ENCODE results near the gene APOD. TPM values are rescaled to one million over a fixed set of nuclear protein-coding genes. Genes with fewer than 3 reads are reported as not detected.

APOD gene
- total and polyA plus RNA-seq, 4 donors = 6.4 to 596 (median 159) TPM

DNA sequence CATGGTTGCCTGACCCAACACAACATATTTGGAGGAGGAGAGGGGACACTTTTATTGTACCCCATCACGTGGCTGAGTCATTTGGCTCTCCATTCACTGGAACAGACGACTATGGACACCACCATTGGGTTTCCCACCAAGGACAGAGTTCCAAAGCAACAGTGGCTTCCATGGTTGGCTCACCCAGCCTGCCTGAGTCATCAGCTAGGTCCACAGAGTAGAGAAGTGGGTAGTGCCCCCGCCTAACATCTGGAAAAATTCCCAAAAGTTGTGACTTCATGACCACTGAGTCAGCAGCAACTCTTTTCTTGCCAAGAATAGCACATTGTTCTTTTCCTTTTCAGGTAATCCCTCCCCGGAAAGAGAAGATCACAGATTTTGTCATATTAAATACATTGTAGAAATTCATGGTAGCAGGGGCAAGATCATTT lies 37.6 kb downstream of the APOD start:
- H3K9me3 ChIP-seq (ENCODE audit: control insufficient read depth, low read length) = no peaks in the 10 kb centered on the region
- H3K4me1 ChIP-seq (ENCODE audit: control insufficient read depth in 1 of 2, insufficient read depth in 2 of 2, low read length in 2 of 2) = peaks cover 0 to 4% of the 10 kb centered on the region in 2 donors
- peak; percentile 85 to 88 for DNase-seq
- H3K27me3 ChIP-seq (ENCODE audit: control insufficient read depth in 1 of 2, insufficient read depth in 2 of 2, low read length in 1 of 2) = no peaks in the 10 kb centered on the region
- peak overlapping the region in 1 of 2 donors; percentile 23 for H3K4me3 ChIP-seq (ENCODE audit: low read length in 2 of 2)
- peak overlapping the region; percentile 35 to 71 for H3K27ac ChIP-seq (ENCODE audit: low read depth in 1 of 2, low read length in 2 of 2)
- intact Hi-C loops (cut with DNase I) = no loop called here
- 0 to 4% methylated on average over 4 of the region's 4 CpGs for WGBS, 2 donors
- ATAC-seq (ENCODE audit: low FRiP score) = peak; percentile 55
- H3K36me3 ChIP-seq (ENCODE audit: control insufficient read depth in 1 of 2, insufficient read depth in 2 of 2, low read length in 1 of 2) = no peaks in the 10 kb centered on the region

DNA sequence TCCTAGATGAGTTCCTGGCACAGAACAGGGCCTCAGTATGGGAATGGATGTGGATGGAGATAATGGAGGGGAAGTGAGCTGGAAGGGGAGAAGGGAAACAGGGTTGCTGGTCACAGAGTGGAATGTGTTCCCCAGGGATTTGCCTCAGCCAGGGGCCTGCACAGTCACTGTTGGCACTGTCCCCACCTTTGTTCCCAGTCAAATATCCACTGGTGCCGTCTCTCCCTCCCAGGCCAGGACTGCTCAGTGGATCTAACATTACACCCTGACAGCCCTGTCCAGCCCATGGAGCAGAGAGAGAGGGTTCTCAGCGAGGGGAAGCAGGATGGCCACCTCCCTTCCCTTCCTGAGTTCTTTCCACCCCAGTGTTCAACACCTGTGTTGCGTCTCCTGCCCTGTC lies 39.1 kb downstream of the APOD start:
- Histone ChIP-seq H3K36me3 (ENCODE audit: control insufficient read depth in 1 of 2, insufficient read depth in 2 of 2, low read length in 1 of 2) (no peaks in the 10 kb centered on the region), H3K9me3 (ENCODE audit: control insufficient read depth, low read length) (no peaks in the 10 kb centered on the region), H3K27ac (ENCODE audit: low read depth in 1 of 2, low read length in 2 of 2) (peak overlapping the region in 1 of 2 donors; percentile 20), H3K4me1 (ENCODE audit: control insufficient read depth in 1 of 2, insufficient read depth in 2 of 2, low read length in 2 of 2) (peaks cover 0 to 10% of the 10 kb centered on the region in 2 donors), H3K4me3 (ENCODE audit: low read length in 2 of 2) (no peak overlapping the region), H3K27me3 (ENCODE audit: control insufficient read depth in 1 of 2, insufficient read depth in 2 of 2, low read length in 1 of 2) (no peaks in the 10 kb centered on the region)
- DNase-seq (peak; percentile 76 to 82), ATAC-seq (ENCODE audit: low FRiP score) (peak; percentile 27)
- 33 to 48% methylated on average over 3 of the region's 3 CpGs for WGBS, 2 donors
- intact Hi-C loops (cut with DNase I) = loop anchor here in 1 of 2 donors (5.0 kb wide), 1 partner anchor 102 kb away; the partner anchor contains the start of gene ACAP2

DNA sequence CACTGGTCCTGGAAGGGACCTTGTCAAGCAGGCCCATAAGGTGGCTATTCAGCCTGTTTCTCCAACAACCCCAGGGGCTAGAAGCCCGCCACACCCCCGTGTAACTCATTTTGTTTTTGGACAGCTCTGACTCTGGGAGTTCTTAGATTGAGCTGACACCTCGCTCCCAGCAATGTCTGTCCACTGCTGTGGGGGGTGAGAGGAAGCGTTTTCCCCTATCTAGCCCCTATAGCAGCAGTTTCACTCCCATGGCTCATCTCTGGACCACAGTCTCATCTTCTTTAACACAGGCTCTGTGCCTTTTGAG lies 39.6 kb downstream of the APOD start:
- H3K4me3 ChIP-seq (ENCODE audit: low read length in 2 of 2) = no peak overlapping the region

DNA sequence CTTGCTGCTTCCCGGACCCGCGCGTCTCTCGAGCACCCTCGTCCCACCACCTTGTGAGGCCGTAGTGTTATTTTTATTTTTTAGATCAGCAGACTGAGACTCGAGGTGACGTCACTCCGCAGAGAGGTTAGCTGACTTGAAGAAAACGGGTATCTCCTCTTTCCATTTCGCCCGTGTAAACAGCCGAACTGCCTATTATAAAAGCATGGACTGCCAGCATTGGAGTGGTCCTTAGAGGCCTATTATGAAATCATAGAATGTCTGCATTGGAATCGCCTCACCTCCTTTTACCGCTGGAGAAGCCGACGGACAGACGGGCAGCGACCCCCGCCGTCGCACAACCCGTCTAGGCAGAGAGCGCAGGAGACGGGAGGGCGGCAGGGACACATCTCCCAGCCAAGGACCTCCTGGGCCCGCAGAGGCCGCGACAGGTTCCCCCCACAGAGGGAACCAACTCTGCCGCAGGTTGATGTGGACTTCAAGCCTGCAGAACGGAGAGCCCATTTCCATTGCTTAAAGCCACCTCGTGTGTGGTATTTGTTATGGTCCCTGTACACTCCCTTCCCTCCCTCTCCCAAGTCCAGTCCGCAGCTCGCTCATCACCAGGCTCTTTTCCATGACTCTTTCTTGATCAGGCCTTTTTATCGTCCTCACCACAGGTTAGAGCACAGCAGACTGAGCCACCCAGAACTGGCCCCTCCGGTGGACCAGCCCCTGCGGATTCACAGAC lies 40.1 kb downstream of the APOD start:
- ATAC-seq (ENCODE audit: low FRiP score) = peak; percentile 6
- Histone ChIP-seq H3K4me1 (ENCODE audit: control insufficient read depth in 1 of 2, insufficient read depth in 2 of 2, low read length in 2 of 2) (peaks cover 0 to 10% of the 10 kb centered on the region in 2 donors), H3K27me3 (ENCODE audit: control insufficient read depth in 1 of 2, insufficient read depth in 2 of 2, low read length in 1 of 2) (no peaks in the 10 kb centered on the region), H3K36me3 (ENCODE audit: control insufficient read depth in 1 of 2, insufficient read depth in 2 of 2, low read length in 1 of 2) (no peaks in the 10 kb centered on the region), H3K9me3 (ENCODE audit: control insufficient read depth, low read length) (no peaks in the 10 kb centered on the region), H3K27ac (ENCODE audit: low read depth in 1 of 2, low read length in 2 of 2) (peak overlapping the region in 1 of 2 donors; percentile 23), H3K4me3 (ENCODE audit: low read length in 2 of 2) (peak overlapping the region; percentile 20 to 94)
- WGBS, 2 donors = 20 to 21% methylated on average over 38 of the region's 38 CpGs
- intact Hi-C loops (cut with DNase I) = loop anchor here in 1 of 2 donors (5.0 kb wide), 1 partner anchor 101 kb away; the partner anchor contains the start of gene ACAP2
- peak in 1 of 2 donors; percentile 54 for DNase-seq

More for the DNA sequence above, 39.6 kb downstream of the APOD start:
- DNase-seq (no peak), ATAC-seq (ENCODE audit: low FRiP score) (no peak)
- H3K27ac ChIP-seq (ENCODE audit: low read depth in 1 of 2, low read length in 2 of 2) = peak overlapping the region in 1 of 2 donors; percentile 3
- no peaks in the 10 kb centered on the region for H3K27me3 ChIP-seq (ENCODE audit: control insufficient read depth in 1 of 2, insufficient read depth in 2 of 2, low read length in 1 of 2)
- 72 to 81% methylated on average over 4 of the region's 4 CpGs for WGBS, 2 donors
- peaks cover 0 to 10% of the 10 kb centered on the region in 2 donors for H3K4me1 ChIP-seq (ENCODE audit: control insufficient read depth in 1 of 2, insufficient read depth in 2 of 2, low read length in 2 of 2)
- H3K9me3 ChIP-seq (ENCODE audit: control insufficient read depth, low read length) = no peaks in the 10 kb centered on the region
- intact Hi-C loops (cut with DNase I) = loop anchor here in 1 of 2 donors (5.0 kb wide), 1 partner anchor 102 kb away; the partner anchor contains the start of gene ACAP2
- no peaks in the 10 kb centered on the region for H3K36me3 ChIP-seq (ENCODE audit: control insufficient read depth in 1 of 2, insufficient read depth in 2 of 2, low read length in 1 of 2)

DNA sequence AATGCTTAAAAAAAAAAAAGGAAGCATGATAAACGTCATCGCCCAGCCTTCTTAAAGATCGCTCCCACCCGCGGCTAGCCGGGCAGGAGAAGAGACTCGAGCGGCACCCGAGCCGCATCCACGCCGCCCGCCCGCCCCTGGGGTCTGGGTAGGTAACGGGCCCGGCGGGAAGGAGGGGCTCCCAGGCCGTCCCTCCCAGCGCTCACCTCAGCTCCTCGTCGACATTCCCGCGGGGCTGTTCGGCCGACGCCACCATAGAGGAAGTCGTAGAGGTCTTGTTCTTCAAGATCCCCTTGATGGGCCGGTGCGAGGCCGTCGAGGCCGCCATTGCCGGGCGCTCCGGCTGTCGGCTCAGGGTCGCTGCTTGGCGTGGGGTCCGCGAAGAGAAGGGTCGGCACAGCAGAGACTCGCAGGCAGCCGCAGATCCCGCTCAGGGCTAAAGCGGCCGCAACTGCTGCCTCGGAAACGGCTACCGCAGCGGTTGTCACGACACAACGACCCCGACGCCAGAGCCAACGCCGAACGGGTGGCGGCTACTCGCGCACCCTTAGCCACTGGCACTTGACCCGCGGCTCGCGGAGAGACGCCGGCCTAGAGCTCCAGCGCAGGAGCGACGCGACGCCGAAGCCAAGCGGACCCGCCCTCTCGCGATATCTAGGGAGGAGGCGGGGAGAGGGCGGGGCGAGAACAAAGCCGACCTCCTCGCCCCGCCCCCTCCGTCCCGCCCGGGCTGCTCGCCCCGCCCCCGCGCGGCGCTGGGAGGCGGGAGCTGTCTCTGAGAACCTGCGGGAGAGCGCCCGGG lies 40.8 kb downstream of the APOD start, which contains the start of gene PPP1R2:
Gene PPP1R2, minus strand, starts transcription at position 628 of the 802 bp plus-strand sequence. Its CDS starts 300 bp downstream, at position 328.
- no peaks in the 10 kb centered on the region for H3K9me3 ChIP-seq (ENCODE audit: control insufficient read depth, low read length)
- H3K27ac ChIP-seq (ENCODE audit: low read depth in 1 of 2, low read length in 2 of 2) = peak within 1 kb of the TSS; percentile 78 to 85
- intact Hi-C loops (cut with DNase I) = loop anchor here in 1 of 2 donors (5.0 kb wide), 1 partner anchor 101 kb away; the partner anchor contains the start of gene ACAP2
- peak; percentile 94 to 97 for DNase-seq
- peak within 1 kb of the TSS; percentile 80 to 94 for H3K4me3 ChIP-seq (ENCODE audit: low read length in 2 of 2)
- WGBS, 2 donors = 0% methylated on average over 77 to 95 of the region's 95 CpGs
- no peaks in the 10 kb centered on the region for H3K27me3 ChIP-seq (ENCODE audit: control insufficient read depth in 1 of 2, insufficient read depth in 2 of 2, low read length in 1 of 2)
- H3K36me3 ChIP-seq (ENCODE audit: control insufficient read depth in 1 of 2, insufficient read depth in 2 of 2, low read length in 1 of 2) = no peaks in the 10 kb centered on the region
- H3K4me1 ChIP-seq (ENCODE audit: control insufficient read depth in 1 of 2, insufficient read depth in 2 of 2, low read length in 2 of 2) = peaks cover 0 to 10% of the 10 kb centered on the region in 2 donors
- peak; percentile 97 for ATAC-seq (ENCODE audit: low FRiP score)

DNA sequence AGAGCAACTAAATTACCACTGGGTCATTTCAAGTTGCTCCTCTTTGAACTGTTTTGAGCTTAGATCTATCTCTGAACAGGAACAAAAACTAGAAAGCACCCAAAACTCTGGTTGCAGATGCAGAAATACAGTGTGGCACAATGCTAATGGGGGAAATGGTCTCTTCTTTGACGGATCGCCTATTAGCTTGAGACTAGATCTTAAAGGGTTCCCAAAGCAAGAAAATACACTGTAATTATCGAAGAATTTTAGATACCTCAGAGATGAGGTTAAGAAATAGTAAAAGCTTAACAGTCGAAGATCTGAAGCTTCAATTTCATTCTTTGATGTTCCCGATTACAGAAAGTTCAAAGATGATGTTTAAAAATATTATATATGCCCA lies 41.4 kb downstream of the APOD start:
- no peak for ATAC-seq (ENCODE audit: low FRiP score)
- H3K36me3 ChIP-seq (ENCODE audit: control insufficient read depth in 1 of 2, insufficient read depth in 2 of 2, low read length in 1 of 2) = no peaks in the 10 kb centered on the region
- H3K27me3 ChIP-seq (ENCODE audit: control insufficient read depth in 1 of 2, insufficient read depth in 2 of 2, low read length in 1 of 2) = no peaks in the 10 kb centered on the region
- H3K27ac ChIP-seq (ENCODE audit: low read depth in 1 of 2, low read length in 2 of 2) = no peak overlapping the region
- peak overlapping the region; percentile 80 to 94 for H3K4me3 ChIP-seq (ENCODE audit: low read length in 2 of 2)
- no peak for DNase-seq
- peaks cover 0 to 10% of the 10 kb centered on the region in 2 donors for H3K4me1 ChIP-seq (ENCODE audit: control insufficient read depth in 1 of 2, insufficient read depth in 2 of 2, low read length in 2 of 2)
- 0% methylated on average over 5 of the region's 5 CpGs for WGBS, 2 donors
- no peaks in the 10 kb centered on the region for H3K9me3 ChIP-seq (ENCODE audit: control insufficient read depth, low read length)
- intact Hi-C loops (cut with DNase I) = loop anchor here in 1 of 2 donors (5.0 kb wide), 1 partner anchor 100 kb away; the partner anchor contains the start of gene ACAP2

DNA sequence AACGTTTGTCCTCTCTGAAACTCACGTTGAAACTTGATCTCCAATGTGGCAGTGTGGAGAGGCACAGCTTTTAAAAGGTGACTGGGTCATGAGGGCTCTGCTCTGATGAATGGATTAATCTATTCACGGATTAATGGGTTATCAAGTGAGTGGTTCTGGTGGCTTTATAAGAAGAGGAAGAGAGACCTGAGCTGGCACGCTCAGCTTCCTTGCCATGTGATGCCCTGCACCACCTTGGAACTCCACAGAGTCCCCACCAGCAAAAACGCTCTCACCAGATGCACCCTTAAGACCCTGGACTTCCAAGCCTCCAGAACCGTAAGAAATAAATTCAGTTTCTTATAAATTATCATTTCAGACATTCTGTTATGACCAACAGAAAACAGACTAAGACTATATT lies 43.2 kb downstream of the APOD start:
- DNase-seq = no peak
- no peaks in the 10 kb centered on the region for H3K27me3 ChIP-seq (ENCODE audit: control insufficient read depth in 1 of 2, insufficient read depth in 2 of 2, low read length in 1 of 2)
- peaks cover 2 to 6% of the 10 kb centered on the region in 2 donors for H3K4me1 ChIP-seq (ENCODE audit: control insufficient read depth in 1 of 2, insufficient read depth in 2 of 2, low read length in 2 of 2)
- H3K27ac ChIP-seq (ENCODE audit: low read depth in 1 of 2, low read length in 2 of 2) = no peak overlapping the region
- H3K4me3 ChIP-seq (ENCODE audit: low read length in 2 of 2) = no peak overlapping the region
- ATAC-seq (ENCODE audit: low FRiP score) = no peak
- H3K9me3 ChIP-seq (ENCODE audit: control insufficient read depth, low read length) = no peaks in the 10 kb centered on the region
- intact Hi-C loops (cut with DNase I) = loop anchor here in 1 of 2 donors (5.0 kb wide), 1 partner anchor 98 kb away; the partner anchor contains the start of gene ACAP2
- no peaks in the 10 kb centered on the region for H3K36me3 ChIP-seq (ENCODE audit: control insufficient read depth in 1 of 2, insufficient read depth in 2 of 2, low read length in 1 of 2)
- WGBS, 2 donors = 65 to 73% methylated on average over 6 of the region's 6 CpGs

DNA sequence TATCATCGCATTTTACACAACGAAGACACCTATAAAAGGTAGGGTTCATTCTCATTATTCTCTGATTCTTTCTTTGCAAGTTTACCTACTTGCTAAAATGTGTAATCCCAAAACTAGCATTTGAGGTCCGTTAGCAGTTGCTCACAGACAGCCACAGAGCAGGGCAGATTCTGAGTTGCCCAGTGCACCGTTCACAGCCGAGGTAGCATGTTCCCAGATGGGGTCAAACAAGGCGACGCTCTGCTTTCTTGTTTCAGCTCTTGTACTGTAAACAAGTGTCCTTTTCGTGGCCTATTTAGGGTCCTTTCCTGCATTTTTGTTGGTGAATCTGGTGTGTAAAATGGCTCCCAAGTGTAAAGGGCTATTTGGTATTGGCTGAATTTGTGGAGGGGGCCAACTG lies 43.7 kb downstream of the APOD start:
- DNase-seq = no peak
- intact Hi-C loops (cut with DNase I) = loop anchor here in 1 of 2 donors (5.0 kb wide), 1 partner anchor 98 kb away; the partner anchor contains the start of gene ACAP2
- Histone ChIP-seq H3K9me3 (ENCODE audit: control insufficient read depth, low read length) (no peaks in the 10 kb centered on the region), H3K27me3 (ENCODE audit: control insufficient read depth in 1 of 2, insufficient read depth in 2 of 2, low read length in 1 of 2) (no peaks in the 10 kb centered on the region), H3K4me3 (ENCODE audit: low read length in 2 of 2) (no peak overlapping the region), H3K4me1 (ENCODE audit: control insufficient read depth in 1 of 2, insufficient read depth in 2 of 2, low read length in 2 of 2) (peaks cover 2 to 6% of the 10 kb centered on the region in 2 donors), H3K36me3 (ENCODE audit: control insufficient read depth in 1 of 2, insufficient read depth in 2 of 2, low read length in 1 of 2) (no peaks in the 10 kb centered on the region), H3K27ac (ENCODE audit: low read depth in 1 of 2, low read length in 2 of 2) (no peak overlapping the region)
- ATAC-seq (ENCODE audit: low FRiP score) = no peak
- WGBS, 2 donors = 79 to 82% methylated on average over 8 of the region's 8 CpGs
